Activated CD8-positive, alpha-beta T cell treated with anti-CD3 and anti-CD28 coated beads, Interleukin-2, amount 10 ng/mL, durations not matched to agents 7 days and 5 days (primary cell): ENCODE results near the gene LRMDA. TPM values are rescaled to one million over a fixed set of nuclear protein-coding genes. Genes with fewer than 3 reads are reported as not detected.

Experiments used
- ATAC-seq: fragments of 150-1000 bp; cut with Tn5 transposase; one replicate; pipeline ENCODE4 v1.10.0; 2021; ENCODE audit warnings: moderate library complexity
- CTCF ChIA-PET: fragments of 350-600 bp; sonication (Branson Sonifier 250); formaldehyde crosslinking; loops from one replicate; lab custom pipeline; 2021; ENCODE audit warnings: antibody characterized with exemption; lab: Charles Lee
- POLR2A ChIA-PET: fragments of 350-600 bp; sonication (Branson Sonifier 250); formaldehyde crosslinking; loops from one replicate; lab custom pipeline; 2021; ENCODE audit warnings: antibody characterized with exemption; lab: Charles Lee
- DNase-seq: peaks from one replicate; pipeline ENCODE4 v3.0.0-alpha.2; 2020
- H3K27ac Mint-ChIP-seq: one replicate; pipeline ENCODE4 v1.8.0; 2021; ENCODE audit warnings: mild to moderate bottlenecking, mixed read lengths
- H3K27me3 Mint-ChIP-seq: one replicate; pipeline ENCODE4 v1.8.0; 2021; ENCODE audit warnings: low read depth, mixed read lengths
- H3K36me3 Mint-ChIP-seq: one replicate; pipeline ENCODE4 v1.8.0; 2021; ENCODE audit warnings: low read depth, mixed read lengths
- H3K4me1 Mint-ChIP-seq: one replicate; pipeline ENCODE4 v1.8.0; 2021; ENCODE audit warnings: low read depth, mixed read lengths
- H3K4me3 Mint-ChIP-seq: one replicate; pipeline ENCODE4 v1.8.0; 2021; ENCODE audit warnings: mild to moderate bottlenecking, mixed read lengths
- H3K9me3 Mint-ChIP-seq: one replicate; pipeline ENCODE4 v1.8.0; 2022; ENCODE audit warnings: mixed read lengths; ENCODE audit not compliant: insufficient read depth
- total RNA-seq, 2 experiments: library from RNA; stranded (reverse); gene quantifications; one replicate each; pipeline ENCODE4 v1.2.3, GENCODE V29; 2021

LRMDA gene
- total RNA-seq, 2 experiments from 2014 or later: not detected

GRCh38 chr10:76108563-76109359 is 677.3 kb downstream of the LRMDA start:
- CTCF ChIA-PET: no interaction called here
- POLR2A ChIA-PET: no interaction called here
- ATAC-seq (no peak), DNase-seq (no peak)
- H3K9me3 Mint-ChIP-seq: no peaks in the 10 kb centered on the region
- no peaks in the 10 kb centered on the region for H3K36me3 Mint-ChIP-seq
- no peaks in the 10 kb centered on the region for H3K27me3 Mint-ChIP-seq
- no peak overlapping the region for H3K27ac Mint-ChIP-seq
- no peak overlapping the region for H3K4me3 Mint-ChIP-seq
- H3K4me1 Mint-ChIP-seq: no peaks in the 10 kb centered on the region

- Mint-ChIP-seq H3K27me3 (no peaks in the 10 kb centered on the region), H3K9me3 (no peaks in the 10 kb centered on the region), H3K4me1 (no peaks in the 10 kb centered on the region), H3K4me3 (no peak overlapping the region), H3K36me3 (no peaks in the 10 kb centered on the region), H3K27ac (no peak overlapping the region)
- ChIA-PET CTCF (no interaction called here), POLR2A (no interaction called here)
- DNase-seq: no peak
- ATAC-seq: no peak
Measured at GRCh38 chr10:76111404-76111803, 680.0 kb downstream of the LRMDA start.

GRCh38 chr10:76111986-76112825 is 680.8 kb downstream of the LRMDA start:
- Mint-ChIP-seq H3K9me3 (no peaks in the 10 kb centered on the region), H3K27ac (no peak overlapping the region), H3K4me3 (no peak overlapping the region), H3K27me3 (no peaks in the 10 kb centered on the region), H3K4me1 (no peaks in the 10 kb centered on the region), H3K36me3 (no peaks in the 10 kb centered on the region)
- ATAC-seq (no peak), DNase-seq (no peak)
- ChIA-PET POLR2A (no interaction called here), CTCF (no interaction called here)

- ChIA-PET POLR2A (no interaction called here), CTCF (no interaction called here)
- Mint-ChIP-seq H3K4me1 (no peaks in the 10 kb centered on the region), H3K27me3 (no peaks in the 10 kb centered on the region), H3K27ac (no peak overlapping the region), H3K4me3 (no peak overlapping the region), H3K36me3 (no peaks in the 10 kb centered on the region), H3K9me3 (no peaks in the 10 kb centered on the region)
- no peak for DNase-seq
- no peak for ATAC-seq
Measured at GRCh38 chr10:76112826-76113150, 681.4 kb downstream of the LRMDA start.

GRCh38 chr10:76113952-76114351 is 682.5 kb downstream of the LRMDA start:
- ChIA-PET POLR2A (no interaction called here), CTCF (no interaction called here)
- H3K9me3 Mint-ChIP-seq: no peaks in the 10 kb centered on the region
- DNase-seq (no peak), ATAC-seq (no peak)
- no peaks in the 10 kb centered on the region for H3K4me1 Mint-ChIP-seq
- no peak overlapping the region for H3K4me3 Mint-ChIP-seq
- no peaks in the 10 kb centered on the region for H3K36me3 Mint-ChIP-seq
- no peak overlapping the region for H3K27ac Mint-ChIP-seq
- no peaks in the 10 kb centered on the region for H3K27me3 Mint-ChIP-seq

GRCh38 chr10:76114581-76115001 is 683.2 kb downstream of the LRMDA start:
- Mint-ChIP-seq H3K27ac (no peak overlapping the region), H3K9me3 (no peaks in the 10 kb centered on the region), H3K4me3 (no peak overlapping the region), H3K36me3 (no peaks in the 10 kb centered on the region), H3K27me3 (no peaks in the 10 kb centered on the region), H3K4me1 (no peaks in the 10 kb centered on the region)
- DNase-seq (no peak), ATAC-seq (no peak)
- POLR2A ChIA-PET: no interaction called here
- CTCF ChIA-PET: no interaction called here

DNA sequence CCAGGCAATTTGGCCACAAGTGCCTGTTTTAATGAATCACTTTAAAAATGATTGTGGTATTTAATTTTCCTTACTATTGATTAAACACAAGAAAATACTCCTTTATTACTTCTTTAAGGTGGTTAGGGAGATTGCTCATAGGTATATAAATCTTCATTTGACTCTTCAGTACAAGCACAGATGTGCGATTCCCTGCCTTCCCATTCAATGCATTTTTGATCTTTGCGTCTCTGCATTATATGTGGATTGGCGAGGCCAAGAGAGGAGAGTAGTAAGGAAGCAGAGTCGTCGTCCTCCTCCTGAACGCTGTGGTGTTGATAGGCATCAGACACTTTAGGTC is 683.7 kb downstream of the LRMDA start:
- H3K27ac Mint-ChIP-seq: no peak overlapping the region
- ATAC-seq (no peak), DNase-seq (no peak)
- no peaks in the 10 kb centered on the region for H3K36me3 Mint-ChIP-seq
- no peaks in the 10 kb centered on the region for H3K9me3 Mint-ChIP-seq
- no peaks in the 10 kb centered on the region for H3K27me3 Mint-ChIP-seq
- no peaks in the 10 kb centered on the region for H3K4me1 Mint-ChIP-seq
- H3K4me3 Mint-ChIP-seq: no peak overlapping the region
- POLR2A ChIA-PET: no interaction called here
- CTCF ChIA-PET: no interaction called here

DNA sequence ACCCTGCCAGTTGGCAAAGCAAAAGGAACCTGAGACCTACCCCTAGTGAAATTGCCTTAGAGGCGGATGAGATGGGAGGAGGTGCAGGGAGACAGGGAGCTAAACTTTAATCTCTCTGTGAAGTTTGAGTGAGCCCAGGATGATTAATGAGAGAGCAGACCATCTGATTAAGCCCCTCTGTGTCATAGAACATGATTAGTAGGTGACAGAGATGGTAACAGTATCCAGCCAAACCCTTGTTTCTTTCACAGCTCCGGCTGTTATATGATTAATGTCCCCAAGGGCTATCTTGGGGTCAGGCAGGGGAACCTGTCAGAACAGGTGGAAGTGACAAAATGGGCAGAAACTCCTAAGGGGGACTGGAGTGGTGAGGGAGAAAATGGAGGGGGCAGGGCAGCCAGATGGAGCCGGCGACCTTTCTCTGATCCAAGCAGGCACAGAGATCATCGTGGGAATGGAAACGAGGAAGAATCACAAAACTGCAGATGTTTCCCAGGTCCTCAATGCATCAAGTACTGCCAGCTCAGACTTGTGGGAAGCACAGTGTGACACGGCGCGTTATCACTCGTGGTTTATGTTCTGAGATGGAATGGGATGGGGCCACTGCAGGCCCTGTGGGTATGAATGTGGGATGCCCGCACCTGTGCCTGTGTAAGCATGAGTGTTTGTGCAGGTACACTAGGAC is 684.2 kb downstream of the LRMDA start:
- H3K4me3 Mint-ChIP-seq: no peak overlapping the region
- H3K4me1 Mint-ChIP-seq: no peaks in the 10 kb centered on the region
- no peaks in the 10 kb centered on the region for H3K9me3 Mint-ChIP-seq
- no peak overlapping the region for H3K27ac Mint-ChIP-seq
- no peak for DNase-seq
- ATAC-seq: no peak
- POLR2A ChIA-PET: no interaction called here
- H3K36me3 Mint-ChIP-seq: no peaks in the 10 kb centered on the region
- H3K27me3 Mint-ChIP-seq: no peaks in the 10 kb centered on the region
- CTCF ChIA-PET: no interaction called here

DNA sequence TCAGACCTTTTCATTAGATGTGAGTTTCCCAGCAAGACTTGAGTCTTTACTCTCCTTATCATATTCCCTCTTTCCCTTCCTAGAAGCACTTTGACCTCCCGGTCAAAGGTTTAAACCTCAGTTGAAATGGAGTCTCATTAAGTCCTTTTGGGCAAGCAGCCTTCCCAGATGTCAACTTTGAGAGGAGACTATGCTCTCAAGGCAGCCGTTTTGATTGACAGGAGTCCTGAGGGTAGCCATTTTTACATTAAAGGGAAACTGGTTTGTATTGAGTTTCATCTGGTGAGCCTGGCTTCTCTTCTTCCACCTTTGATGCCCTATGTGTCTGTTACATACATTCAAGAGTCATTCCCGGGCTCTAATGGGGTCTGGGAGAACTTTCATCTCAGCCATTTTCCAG is 685.1 kb downstream of the LRMDA start:
- POLR2A ChIA-PET: no interaction called here
- Mint-ChIP-seq H3K27ac (no peak overlapping the region), H3K4me1 (no peaks in the 10 kb centered on the region)

GRCh38 chr10:76117949-76118348 is 686.5 kb downstream of the LRMDA start:
- no peaks in the 10 kb centered on the region for H3K36me3 Mint-ChIP-seq
- no peak for ATAC-seq
- DNase-seq: no peak
- H3K27ac Mint-ChIP-seq: no peak overlapping the region
- no peaks in the 10 kb centered on the region for H3K27me3 Mint-ChIP-seq
- H3K4me3 Mint-ChIP-seq: no peak overlapping the region
- ChIA-PET CTCF (no interaction called here), POLR2A (no interaction called here)
- no peaks in the 10 kb centered on the region for H3K9me3 Mint-ChIP-seq
- no peaks in the 10 kb centered on the region for H3K4me1 Mint-ChIP-seq

More for the DNA sequence above, 685.1 kb downstream of the LRMDA start:
- no peak overlapping the region for H3K4me3 Mint-ChIP-seq
- CTCF ChIA-PET: no interaction called here
- H3K9me3 Mint-ChIP-seq: no peaks in the 10 kb centered on the region
- DNase-seq (no peak), ATAC-seq (no peak)
- H3K27me3 Mint-ChIP-seq: no peaks in the 10 kb centered on the region
- H3K36me3 Mint-ChIP-seq: no peaks in the 10 kb centered on the region

GRCh38 chr10:76119036-76119435 is 687.6 kb downstream of the LRMDA start:
- CTCF ChIA-PET: no interaction called here
- no peak for ATAC-seq

DNA sequence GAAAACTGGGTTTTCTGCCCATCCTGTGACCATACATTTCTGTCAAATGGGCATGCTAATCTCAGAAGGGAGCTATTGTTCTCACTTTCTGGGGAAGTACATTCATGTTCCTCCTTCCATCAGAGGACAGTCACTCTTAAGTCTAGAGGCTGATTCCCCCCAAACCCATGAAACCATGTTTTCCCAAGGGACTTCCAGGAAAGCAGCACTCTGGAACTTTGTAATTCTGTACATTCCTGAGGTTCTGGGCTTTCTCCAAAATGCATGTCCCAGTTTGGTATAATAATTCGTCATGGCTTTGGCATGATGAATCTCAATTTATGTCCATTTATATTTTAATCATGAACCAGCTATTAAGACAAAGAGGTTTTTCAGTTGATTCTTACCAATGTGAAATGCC is 688.1 kb downstream of the LRMDA start:
- DNase-seq (no peak), ATAC-seq (no peak)
- CTCF ChIA-PET: no interaction called here
- Mint-ChIP-seq H3K4me1 (no peaks in the 10 kb centered on the region), H3K36me3 (no peaks in the 10 kb centered on the region), H3K9me3 (no peaks in the 10 kb centered on the region), H3K4me3 (no peak overlapping the region), H3K27ac (no peak overlapping the region), H3K27me3 (no peaks in the 10 kb centered on the region)
- POLR2A ChIA-PET: no interaction called here

More at GRCh38 chr10:76119036-76119435, 687.6 kb downstream of the LRMDA start:
- POLR2A ChIA-PET: no interaction called here
- Mint-ChIP-seq H3K36me3 (no peaks in the 10 kb centered on the region), H3K4me1 (no peaks in the 10 kb centered on the region), H3K4me3 (no peak overlapping the region), H3K9me3 (no peaks in the 10 kb centered on the region), H3K27ac (no peak overlapping the region), H3K27me3 (no peaks in the 10 kb centered on the region)
- DNase-seq: no peak
